CD4-positive, alpha-beta T cell (primary cell): ENCODE data around the gene ASCC2. TPM values are rescaled to one million over a fixed set of nuclear protein-coding genes. Genes with fewer than 3 reads are reported as not detected.

Experiments
- ATAC-seq: fragments of 200-7000 bp; cut with Tn5 transposase; one replicate; pipeline ENCODE4 v1.10.0; 2022; ENCODE audit warnings: mild to moderate bottlenecking; ENCODE audit not compliant: poor library complexity
- CTCF ChIA-PET: fragments of 350-600 bp; sonication (Branson Sonifier 250); formaldehyde crosslinking; loops from one replicate; lab custom pipeline; 2021; ENCODE audit warnings: antibody characterized with exemption, inconsistent platforms; lab: Charles Lee
- POLR2A ChIA-PET: fragments of 350-600 bp; sonication (Branson Sonifier 250); formaldehyde crosslinking; loops from one replicate; lab custom pipeline; 2021; ENCODE audit warnings: antibody characterized with exemption, inconsistent platforms; lab: Charles Lee
- DNase-seq, 14 experiments: peaks; one replicate each; pipeline ENCODE4 v3.0.0-alpha.2; 2013 to 2020; ENCODE audit warnings: mixed read lengths in 2 of 14
- H3K27ac ChIP-seq, 2 donors: one replicate each; pipeline versions ENCODE4 v1.5.1 to v1.7.0; 2013; ENCODE audit warnings: low read length in 2 of 2, low read depth in 1 of 2, mild to moderate bottlenecking in 1 of 2
- H3K27me3 ChIP-seq, 2 experiments: 1 replicate in 1 of 2; 2 replicates in 1 of 2; pipeline versions ENCODE4 v1.6.1 to v1.7.0; 2013; ENCODE audit warnings: low read length in 2 of 2, control low read depth in 1 of 2, mild to moderate bottlenecking in 1 of 2, moderate library complexity in 1 of 2; ENCODE audit not compliant: insufficient read depth in 2 of 2, control insufficient read depth in 1 of 2
- H3K36me3 ChIP-seq: one replicate; pipeline ENCODE4 v1.6.1; 2013; ENCODE audit warnings: low read length, control low read depth; ENCODE audit not compliant: insufficient read depth
- H3K4me1 ChIP-seq: one replicate; pipeline ENCODE4 v1.6.1; 2013; ENCODE audit warnings: low read length, control low read depth; ENCODE audit not compliant: insufficient read depth
- H3K4me3 ChIP-seq: one replicate; pipeline ENCODE4 v1.5.1; 2013; ENCODE audit warnings: mild to moderate bottlenecking, low read length, moderate library complexity
- H3K9me3 ChIP-seq, 2 experiments: 1 replicate in 1 of 2; 2 replicates in 1 of 2; pipeline versions ENCODE4 v1.6.1 to v1.7.0; 2013; ENCODE audit warnings: low read length in 2 of 2, mild to moderate bottlenecking in 2 of 2, control low read depth in 1 of 2, moderate library complexity in 1 of 2; ENCODE audit not compliant: control insufficient read depth in 1 of 2, insufficient read depth in 1 of 2
- H3K27ac Mint-ChIP-seq: one replicate; pipeline ENCODE4 v1.8.0; 2020; ENCODE audit warnings: mixed read lengths
- H3K27me3 Mint-ChIP-seq: one replicate; pipeline ENCODE4 v1.8.0; 2021; ENCODE audit warnings: mixed read lengths
- H3K36me3 Mint-ChIP-seq: one replicate; pipeline ENCODE4 v1.8.0; 2021; ENCODE audit warnings: low read depth, mixed read lengths
- H3K4me1 Mint-ChIP-seq: one replicate; pipeline ENCODE4 v1.8.0; 2021; ENCODE audit warnings: low read depth, mixed read lengths
- H3K4me3 Mint-ChIP-seq: one replicate; pipeline ENCODE4 v1.8.0; 2020; ENCODE audit warnings: mild to moderate bottlenecking, mixed read lengths
- H3K9me3 Mint-ChIP-seq: one replicate; pipeline ENCODE4 v1.8.0; 2020; ENCODE audit warnings: mixed read lengths
- intact Hi-C, 2 experiments: fragments of 100-400 bp; cut with DNase I in 1 of 2; cut with micrococcal nuclease in 1 of 2; formaldehyde crosslinking; loops; one replicate each; pipeline versions ENCODE4 v1.15.1 to v1.9.0; 2023 to 2025; cut with DNase I, micrococcal nuclease
- total RNA-seq, 174 experiments: library from RNA in 2 of 174; stranded (reverse) in 2 of 174; gene quantifications; one replicate each; pipeline ENCODE4 v1.2.3 and lab custom pipeline; 2021 to 2026
- TF ChIP-seq, protein P1 (sequence below): fragments of 200-600 bp; IDR thresholded peaks from one replicate; pipeline ENCODE4 v1.8.0; 2022; ENCODE audit warnings: antibody characterized with exemption, mild to moderate bottlenecking

ASCC2 gene
- total RNA-seq, 2 experiments from 2014 or later: 67.1 to 68.3 TPM

DNA sequence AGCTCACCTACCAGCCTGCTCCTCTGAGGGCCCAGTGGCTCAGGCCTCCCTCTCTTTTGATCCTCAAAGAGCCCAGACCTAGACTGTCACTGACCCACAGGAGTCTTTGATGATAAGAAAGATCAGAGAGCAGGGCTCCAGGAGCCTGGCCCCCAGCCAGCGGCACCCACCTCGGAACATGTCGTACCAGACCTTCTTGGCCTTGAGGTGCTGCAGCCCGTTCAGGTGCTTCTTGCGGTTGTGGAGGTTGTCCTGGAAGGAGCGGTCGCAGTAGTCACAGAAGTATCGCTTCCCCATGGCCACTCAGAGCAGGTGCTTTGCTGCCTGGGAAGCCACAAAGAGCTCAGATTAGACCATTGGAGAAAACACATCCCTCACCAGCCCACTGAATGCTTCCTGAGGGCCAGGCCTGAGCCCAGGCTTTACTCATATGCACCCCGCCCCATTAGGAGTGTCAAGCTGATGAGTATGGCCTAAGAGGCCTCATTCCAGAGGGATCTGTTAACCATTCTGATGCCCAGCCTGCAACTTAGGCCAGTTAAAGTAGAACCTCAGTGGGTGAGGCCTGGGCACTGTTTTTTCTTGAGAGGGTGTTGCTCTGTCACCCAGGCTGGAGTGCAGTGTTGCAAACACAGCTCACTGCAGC, 89.7 kb downstream of the ASCC2 start:
- TF ChIP-seq, protein P1, sequence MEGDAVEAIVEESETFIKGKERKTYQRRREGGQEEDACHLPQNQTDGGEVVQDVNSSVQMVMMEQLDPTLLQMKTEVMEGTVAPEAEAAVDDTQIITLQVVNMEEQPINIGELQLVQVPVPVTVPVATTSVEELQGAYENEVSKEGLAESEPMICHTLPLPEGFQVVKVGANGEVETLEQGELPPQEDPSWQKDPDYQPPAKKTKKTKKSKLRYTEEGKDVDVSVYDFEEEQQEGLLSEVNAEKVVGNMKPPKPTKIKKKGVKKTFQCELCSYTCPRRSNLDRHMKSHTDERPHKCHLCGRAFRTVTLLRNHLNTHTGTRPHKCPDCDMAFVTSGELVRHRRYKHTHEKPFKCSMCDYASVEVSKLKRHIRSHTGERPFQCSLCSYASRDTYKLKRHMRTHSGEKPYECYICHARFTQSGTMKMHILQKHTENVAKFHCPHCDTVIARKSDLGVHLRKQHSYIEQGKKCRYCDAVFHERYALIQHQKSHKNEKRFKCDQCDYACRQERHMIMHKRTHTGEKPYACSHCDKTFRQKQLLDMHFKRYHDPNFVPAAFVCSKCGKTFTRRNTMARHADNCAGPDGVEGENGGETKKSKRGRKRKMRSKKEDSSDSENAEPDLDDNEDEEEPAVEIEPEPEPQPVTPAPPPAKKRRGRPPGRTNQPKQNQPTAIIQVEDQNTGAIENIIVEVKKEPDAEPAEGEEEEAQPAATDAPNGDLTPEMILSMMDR: no peak
- Histone ChIP-seq H3K27ac (no peak overlapping the region), H3K36me3 (peaks cover 35% of the 10 kb centered on the region), H3K4me1 (peaks cover 18% of the 10 kb centered on the region), H3K27me3 (no peaks in the 10 kb centered on the region), H3K4me3 (no peak overlapping the region), H3K9me3 (no peaks in the 10 kb centered on the region)
- Mint-ChIP-seq H3K9me3 (no peaks in the 10 kb centered on the region), H3K27me3 (no peaks in the 10 kb centered on the region), H3K27ac (no peak overlapping the region), H3K4me3 (no peak overlapping the region), H3K4me1 (peaks cover 14% of the 10 kb centered on the region), H3K36me3 (peaks cover 51% of the 10 kb centered on the region)
- intact Hi-C loops: no loop called here
- DNase-seq (no peak), ATAC-seq (no peak)
- POLR2A ChIA-PET: no interaction called here
- CTCF ChIA-PET: no interaction called here

DNA sequence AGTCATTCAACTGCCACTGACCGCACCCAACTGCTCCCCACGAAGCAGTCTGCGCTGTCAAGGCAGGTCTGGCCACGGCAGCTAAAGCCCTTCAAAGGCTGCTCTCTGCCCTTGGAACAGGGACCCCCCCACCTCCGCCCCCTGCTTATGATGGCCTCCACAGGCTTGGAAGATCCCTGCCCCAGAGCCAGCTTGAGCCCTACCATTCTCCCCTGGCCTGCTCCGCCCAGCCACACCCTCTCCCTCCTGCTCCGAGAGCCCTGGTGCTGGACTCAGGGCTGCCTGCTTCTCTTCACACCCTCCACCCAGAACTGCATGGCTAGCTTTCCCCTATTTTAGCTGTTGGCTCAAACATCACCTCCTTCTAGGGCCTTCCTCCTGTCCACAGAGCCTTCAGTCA, 90.2 kb downstream of the ASCC2 start:
- TF ChIP-seq, protein P1: no peak
- H3K9me3 ChIP-seq: no peaks in the 10 kb centered on the region
- H3K4me1 ChIP-seq: peaks cover 18% of the 10 kb centered on the region
- H3K27me3 ChIP-seq: no peaks in the 10 kb centered on the region
- Mint-ChIP-seq H3K9me3 (no peaks in the 10 kb centered on the region), H3K27me3 (no peaks in the 10 kb centered on the region), H3K36me3 (peaks cover 52% of the 10 kb centered on the region), H3K27ac (no peak overlapping the region), H3K4me1 (peaks cover 14% of the 10 kb centered on the region), H3K4me3 (no peak overlapping the region)
- no peak overlapping the region for H3K27ac ChIP-seq
- ATAC-seq (no peak), DNase-seq (no peak)
- H3K4me3 ChIP-seq: no peak overlapping the region
- ChIA-PET CTCF (no interaction called here), POLR2A (no interaction called here)
- intact Hi-C loops: no loop called here
- peaks cover 35% of the 10 kb centered on the region for H3K36me3 ChIP-seq

DNA sequence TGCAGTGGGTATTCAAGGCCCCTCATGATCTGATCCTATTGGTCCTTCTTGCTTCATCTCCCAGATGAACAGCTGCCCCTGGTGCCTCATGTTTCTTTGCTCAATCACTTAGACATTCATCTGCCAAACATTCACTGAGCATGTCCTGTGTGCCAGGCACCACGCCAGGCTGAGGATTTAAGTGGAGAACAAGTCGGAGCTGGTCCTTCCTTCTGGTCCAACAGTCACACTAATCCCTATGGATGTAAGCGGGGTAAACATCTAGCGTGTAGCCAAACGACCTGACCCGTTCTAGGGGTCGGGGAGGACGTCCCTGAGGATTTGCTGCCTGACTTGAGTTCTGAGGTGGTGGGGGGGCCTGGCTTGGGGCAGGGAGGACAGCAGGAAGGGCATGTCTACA, 93.2 kb downstream of the ASCC2 start:
- DNase-seq (no peak), ATAC-seq (no peak)
- H3K4me1 Mint-ChIP-seq: no peaks in the 10 kb centered on the region
- H3K36me3 Mint-ChIP-seq: peaks cover 71% of the 10 kb centered on the region
- Histone ChIP-seq H3K4me3 (no peak overlapping the region), H3K27me3 (no peaks in the 10 kb centered on the region), H3K27ac (no peak overlapping the region), H3K4me1 (no peaks in the 10 kb centered on the region), H3K36me3 (peaks cover 54% of the 10 kb centered on the region), H3K9me3 (no peaks in the 10 kb centered on the region)
- TF ChIP-seq, protein P1: no peak
- POLR2A ChIA-PET: interaction anchor here (0.6 kb wide), 1 partner anchor 21 kb away, joined by 3 read pairs; no protein-coding TSS in a partner anchor
- H3K4me3 Mint-ChIP-seq: no peak overlapping the region
- CTCF ChIA-PET: no interaction called here
- H3K27me3 Mint-ChIP-seq: no peaks in the 10 kb centered on the region
- intact Hi-C loops: no loop called here
- H3K9me3 Mint-ChIP-seq: no peaks in the 10 kb centered on the region
- H3K27ac Mint-ChIP-seq: no peak overlapping the region
